ENCODE measurements around the gene ANKRD33.

Gene ANKRD33

GRCh38 chr12:51887476-51888315 is at the start of gene ANKRD33:
Gene ANKRD33, plus strand, starts transcription at chr12:51888103. Its CDS starts 84 bp downstream, at chr12:51888187.
- no peak for TF ChIP-seq GATA3 (IDR thresholded peaks at IDR 0.05; ENCODE audit: low read depth, low read length)
- no peak for TF ChIP-seq GATA2 (IDR thresholded peaks at IDR 0.05; ENCODE audit: low read depth, low read length)

DNA sequence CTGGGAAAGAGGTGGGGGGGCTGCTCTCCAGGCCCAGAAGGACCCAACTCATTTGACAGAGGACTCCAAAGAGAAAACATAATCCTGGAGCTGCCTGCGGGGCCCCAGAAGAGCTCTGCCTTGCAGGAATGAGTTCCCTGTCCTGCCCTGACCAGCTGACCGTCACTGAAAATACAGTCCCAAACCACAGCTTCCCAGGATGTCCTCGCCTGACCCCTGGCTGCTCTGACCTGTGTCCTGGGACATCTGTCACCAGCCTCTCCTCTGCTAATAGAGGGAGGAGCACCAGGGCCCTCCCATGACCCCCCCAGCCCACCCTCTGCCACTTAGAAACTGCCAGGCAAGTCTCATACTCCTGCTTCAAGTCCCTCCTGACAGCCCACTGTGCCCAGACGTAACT is 49.1 kb upstream of the ANKRD33 start:
- TF ChIP-seq GATA2 (IDR thresholded peaks at IDR 0.05; ENCODE audit: low read depth, low read length) (no peak), GATA3 (IDR thresholded peaks at IDR 0.05; ENCODE audit: low read depth, low read length) (no peak)

GRCh38 chr12:51839310-51839947 is 48.5 kb upstream of the ANKRD33 start:
- TF ChIP-seq GATA3 (IDR thresholded peaks at IDR 0.05; ENCODE audit: low read depth, low read length) (no peak), GATA2 (IDR thresholded peaks at IDR 0.05; ENCODE audit: low read depth, low read length) (no peak)

- TF ChIP-seq GATA3 (IDR thresholded peaks at IDR 0.05; ENCODE audit: low read depth, low read length): no peak
- TF ChIP-seq GATA2 (IDR thresholded peaks at IDR 0.05; ENCODE audit: low read depth, low read length): no peak
Observed at GRCh38 chr12:51840966-51841365, 46.9 kb upstream of the ANKRD33 start.

- no peak for TF ChIP-seq GATA3 (IDR thresholded peaks at IDR 0.05; ENCODE audit: low read depth, low read length)
- TF ChIP-seq GATA2 (IDR thresholded peaks at IDR 0.05; ENCODE audit: low read depth, low read length): no peak
Observed at GRCh38 chr12:51841727-51842126, 46.2 kb upstream of the ANKRD33 start.

- TF ChIP-seq GATA3 (IDR thresholded peaks at IDR 0.05; ENCODE audit: low read depth, low read length): no peak
Observed at GRCh38 chr12:51844854-51845253, 43.0 kb upstream of the ANKRD33 start.

- TF ChIP-seq GATA2 (IDR thresholded peaks at IDR 0.05; ENCODE audit: low read depth, low read length) (no peak), GATA3 (IDR thresholded peaks at IDR 0.05; ENCODE audit: low read depth, low read length) (no peak)
Observed at GRCh38 chr12:51845482-51845881, 42.4 kb upstream of the ANKRD33 start.

GRCh38 chr12:51846271-51846691 is 41.6 kb upstream of the ANKRD33 start:
- TF ChIP-seq GATA2 (IDR thresholded peaks at IDR 0.05; ENCODE audit: low read depth, low read length) (no peak), GATA3 (IDR thresholded peaks at IDR 0.05; ENCODE audit: low read depth, low read length) (no peak)

GRCh38 chr12:51846911-51847642 is 40.8 kb upstream of the ANKRD33 start:
- TF ChIP-seq GATA2 (IDR thresholded peaks at IDR 0.05; ENCODE audit: low read depth, low read length) (no peak), GATA3 (IDR thresholded peaks at IDR 0.05; ENCODE audit: low read depth, low read length) (no peak)

DNA sequence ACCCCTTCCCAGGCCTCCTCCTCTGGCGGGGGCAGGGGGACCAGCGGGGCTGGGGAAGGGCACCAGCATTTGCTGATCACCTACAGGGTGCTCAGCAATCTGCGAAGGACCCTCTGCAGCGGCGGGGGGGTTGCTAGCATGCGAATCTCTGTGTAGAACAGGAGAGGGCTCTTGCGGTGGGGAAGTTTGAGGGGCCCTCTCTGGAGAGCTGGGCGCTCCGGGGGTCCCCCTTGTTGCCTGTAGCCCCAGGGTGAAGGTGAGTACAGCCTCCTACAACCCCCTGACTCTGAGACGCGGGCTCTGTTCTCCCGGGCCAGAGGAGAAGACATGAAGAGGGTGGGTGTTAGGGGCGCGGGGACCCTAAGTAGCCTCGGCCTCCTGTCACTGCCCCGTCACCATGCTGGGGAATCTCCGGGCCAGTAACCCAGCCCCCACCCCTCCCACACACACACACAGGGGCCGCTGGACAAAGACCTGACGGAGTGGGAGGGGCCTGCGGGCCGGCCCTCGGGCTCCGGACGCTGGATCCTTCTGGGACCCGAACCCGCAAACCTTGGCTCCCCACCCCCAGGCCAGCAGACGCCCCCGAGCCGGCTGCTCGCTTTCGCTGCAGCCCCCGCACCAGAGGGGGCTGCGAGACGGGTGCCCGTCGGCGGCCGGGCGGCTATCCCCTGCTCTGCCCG is 40.1 kb upstream of the ANKRD33 start:
- no peak for TF ChIP-seq GATA2 (IDR thresholded peaks at IDR 0.05; ENCODE audit: low read depth, low read length)
- TF ChIP-seq GATA3 (IDR thresholded peaks at IDR 0.05; ENCODE audit: low read depth, low read length): no peak

DNA sequence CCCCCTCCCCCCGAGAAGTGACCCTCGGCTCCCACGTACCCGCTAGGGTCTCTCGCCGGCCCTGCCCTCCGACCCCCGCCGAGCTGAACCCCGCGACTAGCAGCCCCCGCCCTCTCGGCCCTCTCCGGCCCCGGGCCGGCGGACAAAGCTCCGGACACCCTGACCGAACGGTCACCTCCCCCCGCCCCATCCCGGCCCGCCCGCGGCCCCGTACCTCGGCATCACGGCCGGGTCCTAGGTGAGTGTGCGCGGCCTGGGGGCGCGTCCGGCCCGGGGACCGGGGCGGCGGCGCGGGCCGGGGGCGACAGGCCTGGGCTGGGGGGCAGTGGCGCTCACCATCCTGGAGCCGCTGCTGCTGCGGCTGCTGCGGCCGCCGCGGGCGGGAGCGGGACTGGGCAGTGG is 39.6 kb upstream of the ANKRD33 start, which contains the start of gene FIGNL2:
TSS of gene FIGNL2 (minus strand) at position 393 of the 402 bp plus-strand sequence. CDS start 26,305 bp downstream, outside the sequence.
- TF ChIP-seq GATA3 (IDR thresholded peaks at IDR 0.05; ENCODE audit: low read depth, low read length): no peak
- TF ChIP-seq GATA2 (IDR thresholded peaks at IDR 0.05; ENCODE audit: low read depth, low read length): no peak

DNA sequence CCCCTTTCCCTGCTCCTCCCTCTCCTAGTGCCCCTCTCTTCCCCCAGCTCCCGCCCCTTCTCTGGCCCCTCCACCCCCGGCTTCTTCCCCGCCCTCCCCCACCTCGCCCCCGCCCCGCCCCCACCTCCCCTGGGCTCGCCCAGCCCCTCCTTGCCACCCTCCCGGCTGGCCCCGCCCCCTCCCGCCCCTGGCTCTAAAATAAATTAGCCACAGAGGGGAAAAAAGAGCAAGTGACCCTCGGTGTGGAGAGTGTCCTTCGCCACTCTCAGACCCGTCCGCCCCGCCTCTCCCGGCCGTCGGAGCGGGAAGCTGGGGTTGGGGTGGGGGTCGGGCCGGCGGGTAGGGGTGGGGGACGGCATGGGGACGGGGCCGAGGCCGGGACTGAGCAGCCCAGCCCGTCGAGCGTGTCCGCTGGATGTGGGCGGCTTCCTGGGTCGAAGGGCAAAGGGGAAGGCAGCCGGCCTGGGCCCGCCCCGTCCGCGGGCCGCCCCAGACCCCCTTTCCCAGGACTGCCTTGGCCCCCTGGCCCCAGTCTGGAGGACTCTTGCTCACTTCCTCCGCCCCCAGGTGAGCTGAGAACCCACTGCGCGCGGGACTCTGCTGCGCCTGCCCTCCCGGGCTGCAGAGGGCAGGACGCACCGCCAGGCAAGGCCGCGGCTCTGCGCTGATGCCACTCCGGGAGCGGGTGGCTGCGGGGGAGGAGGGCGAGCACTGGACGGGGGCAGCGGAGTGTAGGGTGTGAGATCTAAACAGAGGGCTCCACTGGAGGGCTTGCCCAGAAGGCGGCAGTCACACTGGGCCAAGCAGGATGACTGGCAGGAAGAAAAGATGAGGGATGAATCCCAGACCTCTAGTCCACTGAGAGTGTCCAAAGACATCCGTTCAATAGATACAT is 38.8 kb upstream of the ANKRD33 start:
- TF ChIP-seq GATA2 (IDR thresholded peaks at IDR 0.05; ENCODE audit: low read depth, low read length): no peak
- no peak for TF ChIP-seq GATA3 (IDR thresholded peaks at IDR 0.05; ENCODE audit: low read depth, low read length)
